NT2/D1 (cell line): ENCODE results near the gene XCR1.

Experiments used
- DNase-seq: peaks from one replicate; pipeline ENCODE4 v3.0.0-alpha.2; 2011; ENCODE audit warnings: low read depth, low spot score
- H3K27me3 ChIP-seq: 2 replicates; pipeline ENCODE4 v1.6.0; 2011; ENCODE audit warnings: mild to moderate bottlenecking; ENCODE audit not compliant: insufficient read length, insufficient read depth
- H3K36me3 ChIP-seq: 2 replicates; pipeline ENCODE4 v1.6.1; 2011; ENCODE audit warnings: mild to moderate bottlenecking, low read length, mixed read lengths; ENCODE audit not compliant: insufficient read depth, insufficient read length
- H3K4me1 ChIP-seq: 2 replicates; pipeline ENCODE4 v1.5.1; 2011; ENCODE audit not compliant: insufficient read depth, insufficient read length
- H3K4me3 ChIP-seq: 2 replicates; pipeline ENCODE4 v1.5.1; 2011; ENCODE audit warnings: low read depth; ENCODE audit not compliant: insufficient read length
- H3K9ac ChIP-seq: 2 replicates; pipeline ENCODE4 v1.6.0; 2011; ENCODE audit warnings: low read depth; ENCODE audit not compliant: insufficient read length
- H3K9me3 ChIP-seq: 2 replicates; pipeline ENCODE4 v1.5.1; 2011; ENCODE audit warnings: mild to moderate bottlenecking, low read length; ENCODE audit not compliant: insufficient read depth
- SUZ12 ChIP-seq: IDR thresholded peaks from 2 replicates; pipeline ENCODE4 v1.6.1; 2011; ENCODE audit not compliant: insufficient read length, insufficient read depth; ENCODE audit errors: extremely low read depth
- YY1 ChIP-seq: IDR thresholded peaks from 2 replicates; pipeline ENCODE4 v1.6.1; 2011; ENCODE audit not compliant: insufficient read length, insufficient read depth
- ZNF274 ChIP-seq: IDR thresholded peaks from 2 replicates; pipeline ENCODE4 v1.6.1; 2011; ENCODE audit warnings: mild to moderate bottlenecking, low read depth, low read length

XCR1 gene

GRCh38 chr3:45992133-45992729, 35.1 kb downstream of the XCR1 start:
- Histone ChIP-seq H3K27me3 (no peaks in the 10 kb centered on the region), H3K4me3 (no peak overlapping the region), H3K9me3 (no peaks in the 10 kb centered on the region), H3K9ac (no peak overlapping the region), H3K36me3 (peaks cover 3% of the 10 kb centered on the region), H3K4me1 (peaks cover 13% of the 10 kb centered on the region)
- no peak for TF ChIP-seq YY1
- TF ChIP-seq SUZ12: no peak
- no peak for TF ChIP-seq ZNF274
- DNase-seq: no peak

DNA sequence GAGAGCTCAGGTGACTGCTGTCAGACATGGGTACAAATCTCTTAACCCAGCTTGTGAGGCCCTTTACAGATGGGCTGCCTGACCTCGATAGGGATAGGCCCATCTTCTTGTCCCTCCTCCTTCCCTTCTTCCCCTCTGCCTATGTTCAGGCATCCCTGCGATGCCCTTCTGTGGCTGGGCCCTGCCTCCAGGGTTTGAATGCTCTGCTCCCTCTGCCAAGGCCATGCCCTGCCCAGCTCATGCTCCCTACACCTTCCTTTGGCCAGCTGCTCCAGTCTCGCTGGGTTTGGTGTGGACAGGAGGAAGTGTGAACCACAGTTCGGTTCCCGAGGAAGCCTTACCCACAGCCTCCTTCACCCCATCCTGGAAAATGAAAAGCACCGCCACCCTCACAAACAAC, 35.9 kb downstream of the XCR1 start:
- Histone ChIP-seq H3K36me3 (peaks cover 3% of the 10 kb centered on the region), H3K4me1 (peaks cover 13% of the 10 kb centered on the region), H3K9ac (no peak overlapping the region), H3K4me3 (no peak overlapping the region), H3K27me3 (no peaks in the 10 kb centered on the region), H3K9me3 (no peaks in the 10 kb centered on the region)
- DNase-seq: no peak
- TF ChIP-seq SUZ12: no peak
- TF ChIP-seq ZNF274: no peak

GRCh38 chr3:45990181-45990580, 37.1 kb downstream of the XCR1 start:
- Histone ChIP-seq H3K4me1 (peaks cover 13% of the 10 kb centered on the region), H3K9ac (no peak overlapping the region), H3K27me3 (no peaks in the 10 kb centered on the region), H3K36me3 (peaks cover 3% of the 10 kb centered on the region), H3K4me3 (no peak overlapping the region), H3K9me3 (no peaks in the 10 kb centered on the region)
- TF ChIP-seq SUZ12 (no peak), ZNF274 (no peak), YY1 (no peak)
- no peak for DNase-seq

DNA sequence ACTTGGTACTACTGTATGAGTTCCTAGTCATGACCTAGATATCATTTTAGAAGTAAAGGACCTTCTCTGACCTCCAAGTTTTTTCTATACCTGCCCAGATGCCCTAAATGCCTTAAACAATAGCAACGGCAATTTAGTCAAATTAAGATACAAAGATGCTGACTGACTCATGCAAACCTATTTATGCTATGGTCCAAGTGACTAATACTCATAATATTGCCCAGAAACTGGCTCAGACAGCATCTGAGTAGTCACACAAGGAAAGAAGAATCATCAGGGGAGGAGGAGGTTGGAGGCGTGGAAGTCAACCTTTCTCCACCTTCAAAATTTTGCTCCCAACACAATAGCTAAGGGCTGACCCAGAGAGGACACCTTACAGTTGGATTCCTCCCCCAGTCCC, 38.5 kb downstream of the XCR1 start:
- H3K9ac ChIP-seq: no peak overlapping the region
- no peak for DNase-seq
- TF ChIP-seq ZNF274: no peak
- TF ChIP-seq YY1: no peak
- no peak for TF ChIP-seq SUZ12
- H3K36me3 ChIP-seq: peaks cover 13% of the 10 kb centered on the region
- H3K4me3 ChIP-seq: no peak overlapping the region
- H3K4me1 ChIP-seq: peaks cover 13% of the 10 kb centered on the region
- no peaks in the 10 kb centered on the region for H3K27me3 ChIP-seq
- H3K9me3 ChIP-seq: no peaks in the 10 kb centered on the region

DNA sequence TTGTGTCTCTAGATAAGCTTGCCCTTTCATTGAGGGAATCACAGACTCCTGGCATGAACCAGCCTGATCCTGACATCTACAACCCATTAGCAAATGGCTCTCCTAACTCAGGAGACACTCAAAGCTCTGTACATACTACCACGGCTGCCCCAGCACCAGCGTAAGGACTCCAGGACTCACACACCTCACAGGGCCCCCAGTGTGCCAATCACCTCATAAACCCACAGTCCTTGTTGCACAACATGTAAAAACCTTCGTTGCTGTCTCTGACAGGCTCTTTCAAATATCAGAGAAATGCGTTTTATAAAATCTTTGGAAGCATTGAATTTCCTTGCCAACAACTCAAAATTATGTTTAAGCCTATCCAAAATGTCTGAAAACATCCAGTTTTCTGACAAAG, 38.9 kb downstream of the XCR1 start:
- Histone ChIP-seq H3K4me1 (peaks cover 11% of the 10 kb centered on the region), H3K9me3 (no peaks in the 10 kb centered on the region), H3K9ac (no peak overlapping the region), H3K27me3 (no peaks in the 10 kb centered on the region), H3K4me3 (no peak overlapping the region), H3K36me3 (peaks cover 15% of the 10 kb centered on the region)
- DNase-seq: no peak
- TF ChIP-seq ZNF274 (no peak), SUZ12 (no peak), YY1 (no peak)

DNA sequence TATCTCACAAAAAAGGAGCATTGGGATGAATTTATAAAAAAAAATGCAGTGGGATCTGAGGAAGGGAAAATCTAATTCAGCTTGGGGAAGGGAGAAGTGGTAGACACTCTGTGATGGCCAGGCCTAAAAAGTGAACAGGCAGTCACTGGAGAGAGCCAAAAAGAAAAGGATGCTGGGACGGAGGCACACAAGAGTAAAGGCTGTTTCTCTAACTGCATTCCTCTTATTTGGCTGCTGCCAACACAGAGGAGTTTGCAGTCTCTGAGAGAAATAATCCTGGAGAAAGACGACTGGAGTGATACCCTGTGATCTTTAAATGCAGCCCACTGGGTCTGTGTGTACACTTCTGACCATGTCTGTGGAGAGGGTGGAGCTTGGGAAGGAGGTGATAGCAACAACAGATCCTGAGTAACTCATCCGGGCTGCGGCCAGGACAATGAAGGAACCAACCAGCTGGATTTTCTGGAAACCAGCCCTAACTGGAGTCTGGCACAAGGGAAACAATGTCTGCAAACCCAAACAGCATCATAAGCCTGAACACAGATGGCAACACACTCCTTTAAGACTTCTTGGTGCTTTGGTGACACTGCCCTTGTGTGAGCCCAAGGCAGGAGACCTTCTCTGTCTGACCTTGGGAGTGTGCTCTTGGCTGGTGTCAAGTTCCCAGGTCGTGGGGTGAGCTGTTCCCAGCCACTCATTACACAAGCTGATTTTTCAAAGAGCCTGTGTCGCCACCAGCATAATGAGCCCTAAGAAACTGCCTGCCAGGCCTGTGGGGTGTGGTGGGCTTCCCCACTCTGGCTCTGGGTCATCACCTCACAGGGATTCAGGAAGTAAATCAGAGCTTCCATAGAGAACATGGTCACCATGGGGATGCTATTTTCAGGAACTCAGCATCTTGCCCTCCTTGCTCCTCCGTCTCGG, 39.7 kb downstream of the XCR1 start:
- no peaks in the 10 kb centered on the region for H3K27me3 ChIP-seq
- TF ChIP-seq ZNF274 (no peak), SUZ12 (no peak), YY1 (no peak)
- H3K9me3 ChIP-seq: no peaks in the 10 kb centered on the region
- peaks cover 23% of the 10 kb centered on the region for H3K36me3 ChIP-seq
- H3K9ac ChIP-seq: no peak overlapping the region
- peaks cover 11% of the 10 kb centered on the region for H3K4me1 ChIP-seq
- H3K4me3 ChIP-seq: no peak overlapping the region
- no peak for DNase-seq

- H3K4me1 ChIP-seq: peaks cover 7% of the 10 kb centered on the region
- H3K9me3 ChIP-seq: no peaks in the 10 kb centered on the region
- no peak for TF ChIP-seq SUZ12
- TF ChIP-seq ZNF274: no peak
- no peak for TF ChIP-seq YY1
- no peaks in the 10 kb centered on the region for H3K27me3 ChIP-seq
- H3K9ac ChIP-seq: no peak overlapping the region
- DNase-seq: no peak
- no peak overlapping the region for H3K4me3 ChIP-seq
- H3K36me3 ChIP-seq: peaks cover 33% of the 10 kb centered on the region
Observed at GRCh38 chr3:45986303-45986982, 40.8 kb downstream of the XCR1 start.
